ENCODE data around the gene OSBPL2.

Gene OSBPL2

DNA sequence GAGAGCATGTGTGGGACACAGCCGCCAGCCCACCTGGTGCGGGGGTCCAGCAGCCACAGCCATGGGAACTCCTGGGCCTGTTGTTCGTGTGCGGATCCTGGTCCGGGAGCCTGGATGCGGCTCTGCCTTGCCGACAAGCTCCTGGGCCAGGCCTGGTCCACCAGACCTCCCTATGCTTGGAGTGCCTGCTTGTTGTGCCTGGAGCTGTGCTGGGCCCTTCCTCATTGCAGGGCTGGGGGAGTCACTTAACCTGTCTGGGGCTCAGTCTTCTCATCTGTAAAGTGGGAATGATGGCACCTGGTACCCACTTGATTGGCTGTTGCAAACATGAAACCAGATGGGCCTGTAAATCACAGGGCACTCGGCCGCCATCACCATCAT, 2.6 kb upstream of the OSBPL2 start:
- no peak for DNase-seq (ENCODE audit: low spot score)

DNA sequence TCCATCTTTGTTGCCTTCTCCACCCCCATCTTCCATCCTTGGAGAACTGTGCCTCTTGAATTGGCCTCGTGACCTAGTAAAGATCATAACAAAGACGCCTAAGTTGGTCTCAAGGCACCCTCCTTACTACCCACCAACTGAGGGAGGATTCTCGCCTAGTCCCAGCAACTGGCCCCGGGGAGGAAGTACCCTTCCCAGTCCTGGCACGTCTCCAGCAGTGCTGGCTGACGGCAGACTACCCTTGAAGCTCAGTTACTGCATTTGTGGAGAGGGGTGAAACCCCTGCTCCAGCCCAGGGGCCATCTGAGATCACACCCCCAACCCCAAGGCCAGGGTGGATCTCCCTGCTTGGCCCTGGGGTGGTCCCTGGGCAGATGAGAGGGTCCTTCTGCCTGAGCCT, 2.1 kb upstream of the OSBPL2 start:
- no peak for DNase-seq (ENCODE audit: low spot score)

DNA sequence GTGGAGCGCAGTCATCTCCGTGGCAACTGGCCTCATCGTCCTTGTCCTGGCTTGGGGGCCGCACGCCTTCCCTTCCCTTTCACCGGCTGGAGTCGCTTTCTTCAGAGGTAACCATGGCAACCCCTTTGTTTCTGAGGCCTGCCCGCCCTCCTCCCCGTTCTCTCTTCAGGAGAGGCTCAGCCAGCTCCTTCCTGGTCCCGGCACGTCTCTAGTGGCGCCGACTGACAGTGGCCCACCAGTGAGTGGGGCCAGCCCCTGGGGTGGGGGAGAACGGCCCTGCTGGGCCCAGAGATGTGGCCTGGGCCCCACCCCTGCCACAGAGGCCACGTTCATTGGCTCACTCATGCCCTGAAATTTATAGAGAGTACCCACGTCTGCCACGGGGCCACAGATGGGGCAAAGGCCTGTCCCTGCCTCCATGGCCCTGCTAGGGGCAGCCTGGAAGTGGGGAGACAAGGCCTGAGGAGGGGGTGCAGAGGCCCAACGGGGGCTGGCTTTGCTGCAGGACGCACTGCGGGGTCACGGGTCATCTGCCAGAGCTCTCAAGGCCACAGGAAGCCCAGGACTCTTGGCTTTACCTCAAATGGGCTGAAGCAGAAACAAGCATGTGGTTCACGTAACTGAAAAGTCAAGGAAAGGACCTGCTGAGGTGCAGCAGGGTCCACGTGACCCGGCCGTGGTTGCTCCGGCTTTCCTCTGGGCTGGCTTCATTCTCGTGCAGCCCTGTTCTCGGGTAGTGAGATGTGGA, 1.4 kb upstream of the OSBPL2 start:
- no peak for DNase-seq (ENCODE audit: low spot score)

GRCh38 chr20:62237514-62237800, 864 bp upstream of the OSBPL2 start:
- no peak for DNase-seq (ENCODE audit: low spot score)

DNA sequence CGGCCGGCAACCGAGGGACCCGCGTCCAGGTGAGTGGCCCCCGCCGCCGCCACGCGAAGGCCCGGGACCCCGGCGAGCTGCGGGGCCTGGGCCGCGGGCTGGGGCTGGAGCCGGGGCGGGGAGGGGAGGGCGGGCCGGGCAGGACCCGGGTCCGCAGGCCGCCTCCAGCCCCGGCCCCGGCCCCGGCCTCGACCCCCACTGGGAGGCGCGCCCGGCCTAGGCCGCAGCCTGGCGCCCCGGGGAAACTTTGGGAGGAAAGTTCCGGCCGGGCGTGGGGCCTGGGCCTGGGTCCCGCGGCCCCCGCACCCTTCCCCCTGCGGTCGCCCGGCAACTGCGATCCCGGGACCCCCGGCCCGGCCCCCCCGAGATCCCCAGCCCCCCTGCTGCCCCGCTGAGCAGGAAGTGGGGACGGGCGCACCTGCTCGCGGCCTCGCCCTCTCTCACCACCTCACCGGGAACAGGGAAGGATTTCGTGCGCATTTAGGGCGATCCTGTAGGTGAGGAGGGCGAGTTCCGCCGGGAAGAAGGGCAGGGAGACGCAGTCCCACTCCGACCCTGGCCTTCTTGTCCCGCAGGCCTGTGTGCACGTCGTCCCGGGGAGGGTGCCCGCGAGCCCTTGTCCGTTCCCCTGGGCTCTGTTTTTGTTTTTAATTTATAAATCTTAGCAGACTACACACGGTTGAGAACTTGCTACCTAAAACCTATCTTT, 402 bp downstream of the OSBPL2 start:
- no peak for DNase-seq (ENCODE audit: low spot score)

DNA sequence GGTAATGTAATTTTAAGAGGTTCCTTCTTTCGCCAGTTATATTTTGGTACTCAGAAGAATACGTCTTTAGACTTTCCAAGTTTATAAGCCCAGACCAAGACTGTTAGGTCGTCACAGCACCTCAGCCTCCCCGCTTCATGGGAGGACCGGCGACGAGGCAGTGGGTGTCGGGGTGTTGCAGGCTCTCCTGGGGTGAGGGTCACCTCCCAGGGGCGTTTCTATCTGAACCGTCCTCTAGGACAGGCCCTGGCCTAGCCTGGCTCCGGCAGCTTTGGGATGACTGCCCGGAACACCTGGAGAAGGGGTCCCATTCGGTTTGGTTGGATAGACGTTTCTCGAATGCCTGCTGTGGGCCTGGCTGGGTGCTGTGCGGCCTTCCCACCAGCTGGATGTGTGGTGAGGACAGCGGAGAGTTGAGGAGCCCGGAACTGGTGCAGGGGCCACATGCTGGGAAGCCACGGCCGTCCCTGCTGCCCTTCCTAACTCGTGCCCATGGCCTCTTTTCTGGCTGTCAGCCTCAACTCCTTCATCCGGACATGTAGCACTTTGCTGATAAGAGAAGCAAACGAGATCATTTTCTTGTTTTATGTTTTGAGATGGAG, 1.1 kb downstream of the OSBPL2 start:
- no peak for DNase-seq (ENCODE audit: low spot score)

DNA sequence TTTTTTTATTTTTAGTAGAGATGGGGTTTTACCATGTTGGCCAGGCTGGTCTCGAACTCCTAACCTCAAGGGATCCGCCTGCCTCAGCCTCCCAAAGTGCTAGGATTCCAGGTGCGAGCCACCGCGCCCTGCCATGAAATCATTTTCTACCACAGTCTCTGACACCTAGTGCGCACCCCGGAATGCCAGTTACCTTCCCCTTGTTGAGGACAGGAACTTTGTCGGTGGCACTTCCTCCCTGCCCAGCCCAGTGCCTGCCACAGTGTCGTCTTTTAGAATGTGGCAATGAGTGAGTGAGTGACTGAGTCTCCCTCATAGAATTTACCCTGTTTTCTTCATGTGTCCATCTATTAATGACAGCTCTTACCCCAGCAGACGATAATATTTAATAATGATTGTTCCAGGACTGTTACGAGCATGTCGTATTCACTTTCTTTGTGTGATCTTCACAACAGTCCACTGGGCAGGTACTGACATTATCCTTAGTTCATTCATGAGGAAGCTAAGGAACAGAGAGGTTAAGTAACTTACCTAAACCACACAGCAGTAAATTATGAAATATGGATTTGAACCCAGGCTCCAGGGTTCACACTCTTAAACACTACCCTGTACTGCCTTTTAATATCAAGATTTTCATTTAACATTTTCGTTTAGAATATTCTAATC, 1.8 kb downstream of the OSBPL2 start:
- DNase-seq (ENCODE audit: low spot score), result no peak

DNA sequence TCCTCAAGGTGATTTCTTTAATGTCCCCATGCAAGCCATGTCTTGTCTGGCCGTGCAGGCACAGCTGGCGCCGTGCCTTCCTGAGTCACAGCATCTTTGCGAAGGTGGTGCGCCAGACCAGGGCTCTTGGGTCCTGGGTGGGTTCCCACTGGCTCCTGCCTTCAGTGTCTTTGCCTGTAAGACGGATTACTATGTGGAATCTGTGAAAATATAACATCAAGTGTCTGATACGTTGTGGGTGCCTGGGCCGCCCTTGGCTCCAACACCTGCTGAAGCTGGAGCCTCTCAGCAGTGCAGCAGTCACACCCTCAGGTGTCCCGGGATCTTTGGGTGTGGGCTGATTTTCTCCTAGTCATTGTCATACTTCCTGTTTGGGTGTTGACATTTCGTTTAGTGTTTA, 3.2 kb downstream of the OSBPL2 start:
- DNase-seq (ENCODE audit: low spot score), result no peak

DNA sequence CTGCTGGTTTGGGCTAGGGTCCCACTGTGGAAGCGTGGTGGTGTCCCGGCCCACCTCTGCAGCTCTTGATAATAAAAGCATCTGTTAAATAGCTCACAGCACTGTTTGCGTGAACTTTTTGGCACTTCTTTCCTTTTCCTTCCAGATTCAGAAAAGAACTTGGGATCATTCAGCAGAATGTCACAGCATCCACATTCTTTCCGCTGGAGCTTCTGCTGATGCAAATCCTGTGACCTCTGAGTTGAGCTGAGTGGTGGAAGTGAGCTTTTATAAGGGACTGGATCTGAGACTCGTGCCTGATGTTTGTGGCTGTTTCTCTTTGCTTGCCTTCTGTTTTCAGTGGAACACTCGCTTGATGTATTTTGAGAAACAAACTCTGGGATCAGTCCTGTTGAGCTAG, 3.9 kb downstream of the OSBPL2 start:
- no peak for DNase-seq (ENCODE audit: low spot score)

DNA sequence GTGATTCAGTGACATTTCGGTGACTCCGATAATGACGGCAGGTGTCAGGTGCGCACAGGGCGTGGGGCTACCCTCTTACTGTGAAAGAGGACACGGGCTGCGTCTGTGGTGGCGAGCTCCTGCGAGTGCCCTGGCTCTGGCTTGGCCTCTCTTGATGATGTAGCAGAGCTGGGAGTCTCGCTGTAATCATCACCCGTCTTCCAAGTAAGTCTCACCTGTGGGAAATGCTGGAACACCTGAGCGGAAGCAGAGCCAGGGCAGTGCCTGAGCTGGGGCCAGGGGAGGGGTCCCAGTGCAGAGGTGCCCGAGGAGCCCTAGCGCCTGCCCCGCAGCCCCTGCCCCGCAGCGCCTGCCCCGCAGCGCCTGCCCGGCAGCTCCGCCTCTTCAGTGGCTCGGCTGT, 4.8 kb downstream of the OSBPL2 start:
- DNase-seq (ENCODE audit: low spot score), result no peak

DNA sequence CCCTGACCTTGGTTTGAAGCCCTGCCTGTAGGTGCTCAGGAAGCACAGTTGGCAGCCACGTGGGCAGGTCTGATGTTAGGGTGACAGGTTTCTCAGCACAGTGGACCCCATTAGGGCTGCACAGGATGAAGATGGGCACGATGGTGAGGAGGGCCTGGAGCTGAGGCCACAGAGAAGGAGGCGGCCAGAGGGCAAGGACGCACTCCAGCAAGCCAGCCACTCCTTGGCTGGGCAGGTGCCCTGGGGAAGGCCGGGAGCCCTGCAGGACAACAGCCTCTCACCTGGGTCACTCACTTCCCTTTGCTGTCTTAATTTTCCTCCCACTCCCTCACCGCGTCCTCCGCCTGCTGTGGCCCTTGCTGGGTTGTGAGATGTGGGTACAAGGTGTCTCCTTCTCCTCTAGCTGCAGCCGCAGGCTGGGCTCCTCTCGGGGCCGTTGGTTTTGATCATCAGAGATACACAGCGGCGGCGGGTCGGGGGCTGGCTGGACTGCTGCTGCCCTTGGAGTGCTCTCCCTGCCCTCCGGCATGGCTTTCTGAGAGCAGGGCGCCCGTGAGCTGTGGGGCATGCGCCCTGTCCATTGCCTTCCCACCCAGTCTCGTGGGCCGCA, 5.7 kb downstream of the OSBPL2 start:
- no peak for DNase-seq (ENCODE audit: low spot score)

GRCh38 chr20:62244644-62245108, 6.4 kb downstream of the OSBPL2 start:
- no peak for DNase-seq (ENCODE audit: low spot score)

DNA sequence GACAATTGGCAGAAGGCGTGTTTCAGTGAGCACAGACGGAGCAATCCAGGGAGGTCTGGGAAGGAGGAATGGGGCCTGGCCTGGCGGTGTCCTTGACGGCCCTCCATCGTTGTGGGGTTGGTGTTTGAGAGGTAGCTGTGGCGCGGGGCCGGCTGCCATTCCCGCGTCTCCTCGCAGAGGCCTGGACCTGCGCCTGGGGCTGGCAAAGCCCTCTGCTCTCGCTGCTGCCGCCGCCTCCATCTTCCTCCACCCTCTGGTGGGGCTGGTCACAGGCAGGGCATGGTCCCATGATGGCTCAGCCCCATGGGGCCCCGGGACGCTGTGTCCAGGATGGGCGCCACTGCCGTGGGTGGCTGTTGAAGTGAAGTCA, 7.6 kb downstream of the OSBPL2 start:
- no peak for DNase-seq (ENCODE audit: low spot score)

DNA sequence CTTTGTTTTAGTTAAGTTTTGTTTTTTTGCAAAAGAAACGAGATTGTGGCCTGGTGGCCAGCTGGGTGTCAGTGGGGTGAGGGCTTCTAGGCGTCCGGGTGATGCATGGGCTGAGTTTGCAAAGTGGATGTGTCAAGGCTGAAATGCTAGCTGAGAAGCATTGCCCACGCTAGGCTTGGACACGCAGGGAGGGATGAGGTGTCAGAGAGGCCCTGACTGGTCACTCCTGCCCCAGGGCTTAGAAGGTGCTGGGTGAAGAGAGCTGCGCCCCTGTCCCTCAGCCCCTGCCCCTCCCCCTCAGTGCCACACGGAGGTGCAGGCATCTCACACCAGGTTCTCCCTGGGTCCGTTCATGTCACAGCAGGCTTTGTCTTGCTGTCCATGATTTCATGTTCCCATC, 8.1 kb downstream of the OSBPL2 start:
- no peak for DNase-seq (ENCODE audit: low spot score)

DNA sequence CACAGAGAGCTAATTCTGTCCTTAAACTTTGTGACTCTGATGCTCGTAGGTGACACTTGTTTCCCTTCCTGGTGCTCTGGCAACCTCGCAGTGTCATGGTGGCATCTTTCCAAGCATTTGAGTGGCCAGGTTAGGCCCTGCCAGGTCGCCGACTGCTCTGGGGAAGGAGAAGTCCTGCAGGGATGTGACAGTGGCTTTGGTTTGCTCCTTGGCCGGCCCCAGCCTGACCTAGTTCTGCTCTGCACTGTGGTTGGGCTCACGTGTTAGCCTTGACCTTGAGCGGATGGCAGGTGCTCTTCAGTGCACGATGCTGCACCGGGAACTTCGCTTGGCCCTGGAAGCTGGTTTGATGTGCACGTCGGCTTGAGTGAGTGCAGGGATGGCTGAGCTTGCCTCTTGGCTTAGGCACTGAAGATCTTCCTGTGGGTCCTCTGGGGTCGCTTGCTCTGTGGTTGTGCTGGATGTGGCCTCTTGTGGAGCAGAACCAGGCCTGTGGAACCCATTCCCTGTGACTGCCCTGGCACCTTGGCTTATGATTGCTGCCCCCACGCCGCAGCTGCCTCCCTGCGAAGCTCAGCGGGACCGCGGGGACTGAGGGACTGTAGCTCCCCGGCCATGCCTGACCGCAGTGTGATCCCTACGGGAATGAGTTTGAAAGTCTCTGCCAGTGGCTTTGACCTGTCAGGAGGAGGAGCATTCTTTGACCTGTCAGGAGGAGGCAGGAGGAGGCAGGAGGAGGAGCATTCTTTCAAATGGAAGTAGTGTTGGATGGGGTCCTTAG, 8.7 kb downstream of the OSBPL2 start:
- DNase-seq (ENCODE audit: low spot score), result no peak

DNA sequence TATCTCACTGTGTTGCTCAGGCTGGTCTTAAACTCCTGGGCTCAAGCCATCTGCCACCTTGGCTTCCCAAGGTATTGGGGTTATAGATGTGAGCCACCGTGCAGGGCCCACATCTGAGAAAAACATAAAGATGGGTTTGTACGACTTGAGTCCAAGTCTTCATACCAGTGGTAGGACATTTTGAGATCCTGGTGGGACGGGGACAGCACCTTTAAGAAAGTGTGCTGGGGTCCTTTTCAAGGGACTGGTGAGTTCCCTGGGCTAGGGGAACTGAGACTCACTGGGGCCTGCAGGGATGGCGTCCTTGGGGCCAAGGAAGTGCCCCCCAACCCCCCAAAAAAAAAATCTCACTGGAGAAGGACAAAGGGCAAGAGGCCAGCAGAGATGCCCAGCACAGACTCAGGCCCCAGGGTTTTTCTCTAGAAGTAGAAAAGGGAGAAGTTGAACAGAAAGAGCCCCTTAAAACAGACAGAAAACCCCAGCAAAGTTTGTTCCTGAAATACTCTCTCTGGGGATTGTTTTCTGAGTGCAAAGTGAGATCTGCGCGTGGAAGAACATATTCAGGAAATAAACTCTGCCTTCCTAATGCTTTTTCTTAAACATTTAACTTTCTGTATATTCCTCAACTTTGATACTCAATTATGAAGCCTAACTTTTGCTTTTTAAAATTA, 10.7 kb downstream of the OSBPL2 start:
- DNase-seq (ENCODE audit: low spot score), result no peak

GRCh38 chr20:62252342-62252966, 14.1 kb downstream of the OSBPL2 start:
- no peak for DNase-seq (ENCODE audit: low spot score)

- no peak for DNase-seq (ENCODE audit: low spot score)
Measured at GRCh38 chr20:62253398-62253797, 15.1 kb downstream of the OSBPL2 start.

DNA sequence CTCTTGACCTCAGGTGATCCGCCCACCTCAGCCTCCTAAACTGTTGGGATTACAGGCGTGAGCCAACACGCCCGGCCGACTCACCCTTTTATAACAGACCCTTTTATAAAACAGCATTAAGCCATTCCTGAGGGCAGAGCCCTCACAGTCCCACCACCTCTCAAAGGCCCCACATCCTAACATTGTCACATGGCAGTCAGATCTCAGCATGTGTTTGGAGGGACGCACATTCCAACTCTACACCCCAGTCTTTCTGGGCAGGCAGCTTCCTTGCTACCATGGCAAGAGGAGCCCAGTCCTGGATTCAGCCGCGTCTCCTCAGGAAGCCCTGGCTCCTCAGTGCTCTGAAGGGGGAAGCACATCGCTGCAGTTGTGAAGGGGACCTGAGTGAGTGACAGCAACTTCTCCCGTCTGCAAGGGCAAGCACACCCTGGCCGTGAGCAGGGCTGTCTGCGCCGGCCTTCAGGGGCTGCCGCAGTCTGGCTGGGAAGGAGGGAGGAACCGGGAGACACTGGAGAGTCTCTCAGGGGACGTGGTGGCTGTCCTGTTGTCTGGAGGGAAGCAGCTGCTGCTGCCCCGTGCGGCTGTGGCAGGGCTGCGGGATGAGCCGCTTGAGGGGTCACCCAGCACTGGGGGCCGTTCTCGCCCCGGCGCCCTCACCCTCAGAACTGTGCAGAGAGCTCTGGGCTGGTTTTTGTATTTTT, 15.9 kb downstream of the OSBPL2 start:
- DNase-seq (ENCODE audit: low spot score), result no peak

DNA sequence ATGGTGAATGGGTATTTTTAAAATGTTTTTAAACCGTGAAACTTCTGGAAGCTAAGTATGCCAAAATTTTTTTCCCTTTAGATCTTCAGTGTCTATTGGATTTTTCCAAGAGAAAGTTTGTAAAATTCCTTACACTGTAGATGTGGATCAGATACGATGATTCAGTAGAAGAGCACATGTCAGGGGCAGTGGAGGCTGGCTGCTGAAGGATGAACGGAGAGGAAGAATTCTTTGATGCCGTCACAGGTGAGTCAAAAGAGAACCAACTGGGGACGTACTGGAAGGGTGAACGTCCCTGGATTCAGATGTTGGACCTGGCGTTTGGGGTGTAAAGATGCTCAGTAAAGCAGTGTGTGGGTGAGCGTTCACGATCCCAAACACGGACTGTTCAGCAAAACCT, 17.7 kb downstream of the OSBPL2 start:
- no peak for DNase-seq (ENCODE audit: low spot score)

Measured in D341Med (cell line).